Measurements from ENCODE around the gene CLEC4E.
"Not testable (repeated sequence)": the region's sequence is repeated elsewhere in the genome, so short reads cannot be mapped to it uniquely, and the experiment has no call there.

CLEC4E gene

GRCh38 chr12:8540831-8541230 is at the start of gene CLEC4E:
Gene CLEC4E (minus strand): TSS chr12:8540905. CDS start chr12:8540797, 108 bp downstream.
- H3K4me3 ChIP-seq (ENCODE audit: low read depth, low read length), result not testable (repeated sequence)

- no peak overlapping the region for H3K4me3 ChIP-seq (ENCODE audit: low read depth, low read length)
Observed at GRCh38 chr12:8589679-8590078, 49.0 kb upstream of the CLEC4E start.

GRCh38 chr12:8584478-8584877 is 43.8 kb upstream of the CLEC4E start:
- H3K4me3 ChIP-seq (ENCODE audit: low read depth, low read length), result not testable (repeated sequence)

- no peak overlapping the region for H3K4me3 ChIP-seq (ENCODE audit: low read depth, low read length)
Observed at GRCh38 chr12:8584004-8584403, 43.3 kb upstream of the CLEC4E start.

- H3K4me3 ChIP-seq (ENCODE audit: low read depth, low read length), result no peak overlapping the region
Observed at GRCh38 chr12:8581098-8581784, 40.5 kb upstream of the CLEC4E start.

- H3K4me3 ChIP-seq (ENCODE audit: low read depth, low read length), result no peak overlapping the region
Observed at GRCh38 chr12:8577879-8578278, 37.2 kb upstream of the CLEC4E start.

- H3K4me3 ChIP-seq (ENCODE audit: low read depth, low read length), result no peak overlapping the region
Observed at GRCh38 chr12:8572507-8572906, 31.8 kb upstream of the CLEC4E start.

GRCh38 chr12:8566525-8566924 is 25.8 kb upstream of the CLEC4E start:
- H3K4me3 ChIP-seq (ENCODE audit: low read depth, low read length), result no peak overlapping the region

- H3K4me3 ChIP-seq (ENCODE audit: low read depth, low read length), result not testable (repeated sequence)
Observed at GRCh38 chr12:8566052-8566451, 25.3 kb upstream of the CLEC4E start.

GRCh38 chr12:8564656-8565055 is 24.0 kb upstream of the CLEC4E start:
- no peak overlapping the region for H3K4me3 ChIP-seq (ENCODE audit: low read depth, low read length)

GRCh38 chr12:8563356-8563755 is 22.7 kb upstream of the CLEC4E start:
- H3K4me3 ChIP-seq (ENCODE audit: low read depth, low read length), result no peak overlapping the region

- no peak overlapping the region for H3K4me3 ChIP-seq (ENCODE audit: low read depth, low read length)
Observed at GRCh38 chr12:8562310-8562709, 21.6 kb upstream of the CLEC4E start.

GRCh38 chr12:8561011-8561410 is 20.3 kb upstream of the CLEC4E start:
- H3K4me3 ChIP-seq (ENCODE audit: low read depth, low read length), result no peak overlapping the region

GRCh38 chr12:8559676-8560075 is 19.0 kb upstream of the CLEC4E start:
- H3K4me3 ChIP-seq (ENCODE audit: low read depth, low read length), result no peak overlapping the region

GRCh38 chr12:8556531-8557097 is 15.9 kb upstream of the CLEC4E start:
- H3K4me3 ChIP-seq (ENCODE audit: low read depth, low read length), result no peak overlapping the region

- H3K4me3 ChIP-seq (ENCODE audit: low read depth, low read length), result no peak overlapping the region
Observed at GRCh38 chr12:8554451-8555195, 13.9 kb upstream of the CLEC4E start.

GRCh38 chr12:8553088-8553627 is 12.5 kb upstream of the CLEC4E start:
- no peak overlapping the region for H3K4me3 ChIP-seq (ENCODE audit: low read depth, low read length)

- no peak overlapping the region for H3K4me3 ChIP-seq (ENCODE audit: low read depth, low read length)
Observed at GRCh38 chr12:8549381-8549780, 8.7 kb upstream of the CLEC4E start.

- H3K4me3 ChIP-seq (ENCODE audit: low read depth, low read length), result no peak overlapping the region
Observed at GRCh38 chr12:8548192-8548591, 7.5 kb upstream of the CLEC4E start.

GRCh38 chr12:8547645-8548044 is 6.9 kb upstream of the CLEC4E start:
- no peak overlapping the region for H3K4me3 ChIP-seq (ENCODE audit: low read depth, low read length)

GRCh38 chr12:8546591-8546990 is 5.9 kb upstream of the CLEC4E start:
- no peak overlapping the region for H3K4me3 ChIP-seq (ENCODE audit: low read depth, low read length)

GRCh38 chr12:8544295-8544694 is 3.6 kb upstream of the CLEC4E start:
- no peak overlapping the region for H3K4me3 ChIP-seq (ENCODE audit: low read depth, low read length)

All from iPS-11a (cell line).